ENCODE results near the gene TRPC4. TPM values are rescaled to one million over a fixed set of nuclear protein-coding genes. Genes with fewer than 3 reads are reported as not detected.
A peak's percentile ranks its signal among the peaks of the same experiment; 100 is the strongest.

The TRPC4 gene
- total RNA-seq, 1 experiment from 2014 or later: 8.0 TPM

DNA sequence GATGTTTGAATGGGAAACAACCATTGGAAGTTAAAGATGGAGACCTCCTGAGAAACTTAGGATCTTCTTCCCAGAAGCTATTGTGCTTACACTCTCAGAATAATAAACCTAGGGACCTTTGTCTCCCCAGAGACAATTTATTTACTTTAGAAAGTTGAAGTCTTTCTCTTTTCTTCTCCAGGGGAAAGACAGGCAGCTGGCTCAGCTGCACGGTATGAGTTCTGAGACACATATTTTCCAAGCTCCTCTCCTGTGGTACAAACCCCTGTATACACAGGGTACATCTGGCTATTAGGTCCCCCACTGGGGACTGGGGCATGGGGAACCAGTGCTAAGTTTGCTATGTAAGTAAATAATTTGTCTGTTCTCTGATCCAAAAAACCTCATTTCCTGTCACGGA lies 203.5 kb downstream of the TRPC4 start (continued):
- TF ChIP-seq, protein P1, sequence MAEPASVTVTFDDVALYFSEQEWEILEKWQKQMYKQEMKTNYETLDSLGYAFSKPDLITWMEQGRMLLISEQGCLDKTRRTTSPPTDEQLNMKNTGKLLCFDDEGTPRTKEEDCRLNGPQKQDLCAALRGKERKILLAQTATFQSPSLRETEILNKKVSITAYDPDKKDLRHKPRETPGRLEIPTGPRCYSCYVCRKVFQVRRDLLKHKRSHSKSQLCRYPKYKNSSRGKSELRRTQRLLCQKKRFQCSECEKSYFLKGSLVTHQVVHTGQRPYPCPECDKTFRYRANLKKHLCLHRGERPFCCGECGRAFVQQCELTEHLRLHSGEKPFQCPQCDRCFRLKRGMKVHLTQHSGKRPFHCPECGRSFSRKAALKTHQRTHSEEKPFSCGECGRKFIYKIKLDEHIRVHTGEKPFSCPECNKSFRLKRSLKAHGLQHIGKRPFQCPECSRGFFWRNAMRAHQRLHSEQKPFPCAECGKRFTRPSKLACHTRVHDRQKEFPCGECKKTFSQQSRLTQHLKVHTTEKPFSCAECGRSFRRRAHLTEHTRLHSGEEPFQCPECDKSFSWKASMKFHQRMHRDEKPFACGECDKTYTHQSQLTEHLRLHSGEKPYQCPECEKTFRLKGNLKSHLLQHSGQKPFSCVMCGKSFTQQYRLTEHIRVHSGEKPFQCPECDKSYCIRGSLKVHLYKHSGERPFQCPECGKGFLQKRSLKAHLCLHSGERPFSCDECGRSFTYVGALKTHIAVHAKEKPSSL (CRISPR knock-in tag; conservative IDR thresholded peaks at IDR 0.05): no peak

DNA sequence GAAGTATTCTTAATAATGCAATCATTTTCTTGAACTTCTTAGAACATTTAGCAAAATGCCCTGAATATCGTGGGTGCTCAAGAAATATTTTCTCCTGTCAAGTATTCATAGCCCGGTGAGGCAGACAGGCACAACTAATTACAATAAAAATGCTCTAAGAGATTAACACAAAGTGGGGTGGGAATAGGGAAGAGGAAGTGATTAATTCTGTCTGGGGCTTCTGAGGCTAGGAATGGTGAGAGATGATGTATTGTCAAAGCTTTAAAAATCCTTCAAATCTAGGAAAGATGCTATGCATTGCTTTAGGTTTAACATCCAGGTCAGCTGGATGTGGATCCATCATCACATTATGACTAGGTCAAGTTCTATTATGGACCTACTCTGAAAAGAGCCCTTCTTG lies 204.2 kb downstream of the TRPC4 start:
- peaks cover 2% of the 10 kb centered on the region; the same call in 1 of the 2 replicates for H3K36me3 Mint-ChIP-seq
- H3K4me3 Mint-ChIP-seq: no peak overlapping the region
- DNase-seq (ENCODE audit: low spot score) (no peak), ATAC-seq (peak; percentile 44; the same call in 1 of the 2 replicates)
- H3K9me3 Mint-ChIP-seq: peaks cover 4% of the 10 kb centered on the region; the same call in 1 of the 2 replicates
- peaks cover 24% of the 10 kb centered on the region for H3K4me1 Mint-ChIP-seq
- no peaks in the 10 kb centered on the region for H3K27me3 Mint-ChIP-seq (ENCODE audit: low read depth)
- TF ChIP-seq GABPB1 (CRISPR knock-in tag; IDR thresholded peaks at IDR 0.05) (no peak), KAT7 (CRISPR knock-in tag; IDR thresholded peaks at IDR 0.05; ENCODE audit: borderline replicate concordance) (no peak), NFATC4 (CRISPR knock-in tag; IDR thresholded peaks at IDR 0.05) (no peak), NR1H2 (CRISPR knock-in tag; IDR thresholded peaks at IDR 0.05) (no peak), FOXK1 (CRISPR knock-in tag; IDR thresholded peaks at IDR 0.05) (no peak), ELF4 (CRISPR knock-in tag; IDR thresholded peaks at IDR 0.05; ENCODE audit: low read depth) (no peak), TEAD4 (CRISPR knock-in tag; IDR thresholded peaks at IDR 0.05) (no peak), ZNF232 (CRISPR knock-in tag; IDR thresholded peaks at IDR 0.05) (no peak), ZNF416 (CRISPR knock-in tag; IDR thresholded peaks at IDR 0.05) (no peak), SOX15 (CRISPR knock-in tag; IDR thresholded peaks at IDR 0.05) (no peak), MXD4 (CRISPR knock-in tag; IDR thresholded peaks at IDR 0.05; ENCODE audit: borderline replicate concordance) (no peak), ZNF671 (CRISPR knock-in tag; IDR thresholded peaks at IDR 0.05) (no peak), EMX1 (CRISPR knock-in tag; IDR thresholded peaks at IDR 0.05) (no peak), RELA (CRISPR knock-in tag; IDR thresholded peaks at IDR 0.05; ENCODE audit: borderline replicate concordance) (no peak)
- TF ChIP-seq, protein P2, sequence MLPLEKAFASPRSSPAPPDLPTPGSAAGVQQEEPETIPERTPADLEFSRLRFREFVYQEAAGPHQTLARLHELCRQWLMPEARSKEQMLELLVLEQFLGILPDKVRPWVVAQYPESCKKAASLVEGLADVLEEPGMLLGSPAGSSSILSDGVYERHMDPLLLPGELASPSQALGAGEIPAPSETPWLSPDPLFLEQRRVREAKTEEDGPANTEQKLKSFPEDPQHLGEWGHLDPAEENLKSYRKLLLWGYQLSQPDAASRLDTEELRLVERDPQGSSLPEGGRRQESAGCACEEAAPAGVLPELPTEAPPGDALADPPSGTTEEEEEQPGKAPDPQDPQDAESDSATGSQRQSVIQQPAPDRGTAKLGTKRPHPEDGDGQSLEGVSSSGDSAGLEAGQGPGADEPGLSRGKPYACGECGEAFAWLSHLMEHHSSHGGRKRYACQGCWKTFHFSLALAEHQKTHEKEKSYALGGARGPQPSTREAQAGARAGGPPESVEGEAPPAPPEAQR (CRISPR knock-in tag; IDR thresholded peaks at IDR 0.05): no peak
- TF ChIP-seq, protein P3, sequence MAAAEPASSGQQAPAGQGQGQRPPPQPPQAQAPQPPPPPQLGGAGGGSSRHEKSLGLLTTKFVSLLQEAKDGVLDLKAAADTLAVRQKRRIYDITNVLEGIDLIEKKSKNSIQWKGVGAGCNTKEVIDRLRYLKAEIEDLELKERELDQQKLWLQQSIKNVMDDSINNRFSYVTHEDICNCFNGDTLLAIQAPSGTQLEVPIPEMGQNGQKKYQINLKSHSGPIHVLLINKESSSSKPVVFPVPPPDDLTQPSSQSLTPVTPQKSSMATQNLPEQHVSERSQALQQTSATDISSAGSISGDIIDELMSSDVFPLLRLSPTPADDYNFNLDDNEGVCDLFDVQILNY (CRISPR knock-in tag; IDR thresholded peaks at IDR 0.05): no peak
- TF ChIP-seq, protein P4, sequence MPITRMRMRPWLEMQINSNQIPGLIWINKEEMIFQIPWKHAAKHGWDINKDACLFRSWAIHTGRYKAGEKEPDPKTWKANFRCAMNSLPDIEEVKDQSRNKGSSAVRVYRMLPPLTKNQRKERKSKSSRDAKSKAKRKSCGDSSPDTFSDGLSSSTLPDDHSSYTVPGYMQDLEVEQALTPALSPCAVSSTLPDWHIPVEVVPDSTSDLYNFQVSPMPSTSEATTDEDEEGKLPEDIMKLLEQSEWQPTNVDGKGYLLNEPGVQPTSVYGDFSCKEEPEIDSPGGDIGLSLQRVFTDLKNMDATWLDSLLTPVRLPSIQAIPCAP (CRISPR knock-in tag; IDR thresholded peaks at IDR 0.05): no peak
- TF ChIP-seq, protein P5, sequence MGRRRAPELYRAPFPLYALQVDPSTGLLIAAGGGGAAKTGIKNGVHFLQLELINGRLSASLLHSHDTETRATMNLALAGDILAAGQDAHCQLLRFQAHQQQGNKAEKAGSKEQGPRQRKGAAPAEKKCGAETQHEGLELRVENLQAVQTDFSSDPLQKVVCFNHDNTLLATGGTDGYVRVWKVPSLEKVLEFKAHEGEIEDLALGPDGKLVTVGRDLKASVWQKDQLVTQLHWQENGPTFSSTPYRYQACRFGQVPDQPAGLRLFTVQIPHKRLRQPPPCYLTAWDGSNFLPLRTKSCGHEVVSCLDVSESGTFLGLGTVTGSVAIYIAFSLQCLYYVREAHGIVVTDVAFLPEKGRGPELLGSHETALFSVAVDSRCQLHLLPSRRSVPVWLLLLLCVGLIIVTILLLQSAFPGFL (CRISPR knock-in tag; IDR thresholded peaks at IDR 0.05; ENCODE audit: borderline replicate concordance): no peak
- TF ChIP-seq, protein P6, sequence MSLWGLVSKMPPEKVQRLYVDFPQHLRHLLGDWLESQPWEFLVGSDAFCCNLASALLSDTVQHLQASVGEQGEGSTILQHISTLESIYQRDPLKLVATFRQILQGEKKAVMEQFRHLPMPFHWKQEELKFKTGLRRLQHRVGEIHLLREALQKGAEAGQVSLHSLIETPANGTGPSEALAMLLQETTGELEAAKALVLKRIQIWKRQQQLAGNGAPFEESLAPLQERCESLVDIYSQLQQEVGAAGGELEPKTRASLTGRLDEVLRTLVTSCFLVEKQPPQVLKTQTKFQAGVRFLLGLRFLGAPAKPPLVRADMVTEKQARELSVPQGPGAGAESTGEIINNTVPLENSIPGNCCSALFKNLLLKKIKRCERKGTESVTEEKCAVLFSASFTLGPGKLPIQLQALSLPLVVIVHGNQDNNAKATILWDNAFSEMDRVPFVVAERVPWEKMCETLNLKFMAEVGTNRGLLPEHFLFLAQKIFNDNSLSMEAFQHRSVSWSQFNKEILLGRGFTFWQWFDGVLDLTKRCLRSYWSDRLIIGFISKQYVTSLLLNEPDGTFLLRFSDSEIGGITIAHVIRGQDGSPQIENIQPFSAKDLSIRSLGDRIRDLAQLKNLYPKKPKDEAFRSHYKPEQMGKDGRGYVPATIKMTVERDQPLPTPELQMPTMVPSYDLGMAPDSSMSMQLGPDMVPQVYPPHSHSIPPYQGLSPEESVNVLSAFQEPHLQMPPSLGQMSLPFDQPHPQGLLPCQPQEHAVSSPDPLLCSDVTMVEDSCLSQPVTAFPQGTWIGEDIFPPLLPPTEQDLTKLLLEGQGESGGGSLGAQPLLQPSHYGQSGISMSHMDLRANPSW (CRISPR knock-in tag; conservative IDR thresholded peaks at IDR 0.05; ENCODE audit: low read depth): no peak
- TF ChIP-seq, protein P7, sequence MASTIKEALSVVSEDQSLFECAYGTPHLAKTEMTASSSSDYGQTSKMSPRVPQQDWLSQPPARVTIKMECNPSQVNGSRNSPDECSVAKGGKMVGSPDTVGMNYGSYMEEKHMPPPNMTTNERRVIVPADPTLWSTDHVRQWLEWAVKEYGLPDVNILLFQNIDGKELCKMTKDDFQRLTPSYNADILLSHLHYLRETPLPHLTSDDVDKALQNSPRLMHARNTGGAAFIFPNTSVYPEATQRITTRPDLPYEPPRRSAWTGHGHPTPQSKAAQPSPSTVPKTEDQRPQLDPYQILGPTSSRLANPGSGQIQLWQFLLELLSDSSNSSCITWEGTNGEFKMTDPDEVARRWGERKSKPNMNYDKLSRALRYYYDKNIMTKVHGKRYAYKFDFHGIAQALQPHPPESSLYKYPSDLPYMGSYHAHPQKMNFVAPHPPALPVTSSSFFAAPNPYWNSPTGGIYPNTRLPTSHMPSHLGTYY (CRISPR knock-in tag; IDR thresholded peaks at IDR 0.05): no peak
- POLR2A ChIA-PET: no interaction called here
- no peak overlapping the region for H3K27ac Mint-ChIP-seq
- CTCF ChIA-PET: interaction anchor here (1.3 kb wide), 1 partner anchor 204 kb away, joined by 4 read pairs; the partner anchor contains the start of gene TRPC4

All from WTC11 (cell line).